NCI-H2107 (cell line): Measurements from ENCODE around the gene LAMB1.

ENCODE experiments used
- DNase-seq: peaks from one replicate; lab custom pipeline; 2025; lab: John Stamatoyannopoulos, UW

The LAMB1 gene

DNA sequence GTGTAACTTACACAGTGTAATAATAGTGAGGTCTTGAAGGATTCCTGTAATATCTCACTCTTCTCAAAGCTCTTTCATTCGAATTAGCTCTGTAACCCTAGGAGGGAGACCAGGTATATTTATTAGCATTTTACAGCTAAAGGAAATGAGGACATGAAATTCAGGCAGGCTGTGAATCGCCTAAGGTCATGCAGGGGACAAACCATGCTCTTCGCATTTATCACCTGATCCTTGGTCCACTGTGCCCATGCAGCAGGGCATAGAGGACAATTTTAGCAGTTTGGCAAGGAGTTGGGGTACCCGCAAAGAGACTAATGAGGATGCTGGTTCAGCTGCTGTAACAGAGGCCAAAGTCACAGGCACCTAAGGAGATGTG, 14.8 kb upstream of the LAMB1 start:
- no peak for DNase-seq

DNA sequence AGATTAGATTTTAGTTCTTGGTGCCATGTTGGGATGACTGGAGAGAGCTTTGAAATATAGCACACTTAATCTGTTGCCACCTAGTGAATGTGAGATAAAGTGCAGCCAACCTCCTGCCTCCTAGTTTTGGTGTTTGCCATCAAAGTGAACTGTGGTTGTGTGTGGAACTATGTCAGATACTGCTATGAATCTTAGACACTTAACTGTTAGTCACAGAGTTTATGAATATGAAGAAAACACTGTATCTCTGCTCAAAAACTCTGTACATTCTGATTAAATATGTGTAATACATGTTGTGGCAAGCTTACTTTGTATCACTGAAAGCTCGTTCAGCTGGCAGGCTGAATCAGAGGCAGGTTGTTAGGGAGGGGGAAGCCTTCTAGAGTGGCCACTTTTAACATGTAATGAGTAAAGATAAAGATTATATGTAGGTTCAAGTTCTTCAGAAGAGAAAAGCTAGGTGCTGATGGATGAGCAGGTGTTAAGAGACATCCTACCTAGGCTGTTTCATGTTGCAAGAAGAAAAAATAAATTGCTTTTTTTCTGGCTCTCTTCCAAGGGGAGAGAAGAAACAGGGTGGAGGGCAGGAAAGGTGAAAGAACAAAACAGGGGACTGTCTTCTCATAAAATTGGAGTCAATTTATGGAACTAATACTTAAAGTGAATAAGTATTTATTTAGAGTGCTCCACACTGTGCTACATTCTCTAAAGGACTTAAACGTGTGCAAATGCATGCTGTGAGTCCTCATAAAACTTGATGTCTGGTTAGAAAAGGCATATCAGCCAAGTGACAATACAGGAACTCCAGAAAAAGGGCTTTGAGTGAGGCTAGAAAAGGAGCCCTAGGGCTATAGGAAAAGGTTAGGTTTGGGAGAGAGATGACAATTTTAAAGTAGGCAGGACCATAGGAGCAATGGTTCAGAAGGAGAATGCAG, 14.1 kb upstream of the LAMB1 start:
- DNase-seq: no peak

DNA sequence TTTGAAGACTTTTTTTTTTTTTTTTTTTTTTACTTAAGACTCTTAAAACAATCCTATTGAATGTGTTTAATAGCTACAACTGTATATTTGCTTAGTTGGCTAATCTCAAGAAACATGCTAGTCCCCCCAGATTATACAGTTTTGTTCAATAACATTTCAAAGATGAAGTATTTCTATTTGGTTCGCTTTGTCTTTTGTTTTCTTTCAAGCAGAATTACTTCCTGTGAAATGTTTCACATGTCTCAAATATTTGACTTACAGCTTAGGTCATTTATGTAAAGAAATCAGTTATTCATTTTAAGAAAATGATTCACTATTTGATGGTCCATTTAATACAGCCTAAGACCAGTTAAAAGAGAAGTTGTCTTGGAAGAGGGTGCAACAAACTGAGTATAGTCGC, 12.8 kb upstream of the LAMB1 start:
- no peak for DNase-seq

DNA sequence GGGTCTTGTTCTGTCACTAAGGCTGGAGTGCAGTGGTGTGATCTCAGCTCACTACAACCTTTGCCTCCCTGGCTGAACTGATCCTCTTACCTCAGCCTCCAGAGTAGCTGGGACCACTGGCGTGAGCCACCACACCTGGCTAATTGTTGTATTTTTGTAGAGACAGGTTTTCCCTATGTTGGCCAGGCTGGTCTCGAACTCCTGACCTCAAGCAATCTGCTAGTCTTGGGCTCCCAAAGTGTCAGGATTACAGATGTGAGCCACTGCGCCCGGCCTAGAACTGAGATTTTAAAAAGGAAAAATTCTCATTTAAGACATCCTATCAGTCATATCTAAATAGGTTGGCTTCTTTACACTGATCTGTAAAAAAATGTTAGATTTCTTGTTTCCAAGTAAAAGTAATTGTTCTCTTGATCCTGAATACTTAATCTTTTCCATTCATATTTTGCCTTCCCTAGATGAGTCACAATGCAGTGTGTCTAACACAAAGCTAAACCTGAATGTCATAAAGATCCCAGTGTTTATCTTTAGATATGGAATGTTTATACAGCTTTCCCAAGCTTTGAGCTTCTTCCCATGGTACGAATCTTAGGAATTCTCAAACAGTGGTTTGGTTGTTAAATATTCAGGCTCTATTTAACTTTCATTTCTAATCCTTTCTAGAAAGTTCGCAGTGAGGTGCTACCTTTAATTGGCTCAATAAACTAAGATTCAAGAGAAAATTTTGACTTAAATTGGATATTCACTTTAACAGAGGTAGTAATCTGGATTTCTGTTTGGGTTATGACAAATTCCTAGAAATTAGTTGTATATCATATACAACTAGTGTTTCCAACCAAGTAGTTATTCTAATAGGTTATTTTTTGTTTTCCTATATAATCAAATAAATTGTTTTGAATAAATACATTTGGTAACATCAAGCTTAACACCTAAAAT, 12.1 kb upstream of the LAMB1 start:
- no peak for DNase-seq

DNA sequence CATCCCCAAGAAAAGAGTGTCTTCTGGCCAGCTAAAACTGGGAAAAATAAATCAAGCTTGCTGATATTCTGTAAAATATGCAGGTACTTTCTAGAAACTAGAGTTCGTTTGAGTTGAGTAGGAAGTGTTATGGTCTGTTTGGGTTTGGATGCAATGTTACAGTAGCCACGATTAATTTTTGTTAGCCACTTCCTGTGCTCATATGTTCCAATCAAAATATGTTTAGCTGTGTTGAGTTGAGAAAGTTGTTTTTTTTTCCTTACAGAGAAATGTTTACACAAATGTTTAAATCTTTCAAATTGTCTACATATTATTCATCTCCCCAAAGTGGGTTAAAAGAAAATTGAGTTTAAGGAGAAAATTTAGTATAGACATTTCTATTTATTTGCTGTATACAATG, 11.3 kb upstream of the LAMB1 start:
- no peak for DNase-seq

- no peak for DNase-seq
Measured at GRCh38 chr7:108012499-108013430, 9.8 kb upstream of the LAMB1 start.

GRCh38 chr7:108010377-108010776, 7.4 kb upstream of the LAMB1 start:
- no peak for DNase-seq

- DNase-seq: no peak
Measured at GRCh38 chr7:108009873-108010272, 6.9 kb upstream of the LAMB1 start.

- DNase-seq: no peak
Measured at GRCh38 chr7:108008827-108009226, 5.9 kb upstream of the LAMB1 start.

- no peak for DNase-seq
Measured at GRCh38 chr7:108008240-108008639, 5.3 kb upstream of the LAMB1 start.

DNA sequence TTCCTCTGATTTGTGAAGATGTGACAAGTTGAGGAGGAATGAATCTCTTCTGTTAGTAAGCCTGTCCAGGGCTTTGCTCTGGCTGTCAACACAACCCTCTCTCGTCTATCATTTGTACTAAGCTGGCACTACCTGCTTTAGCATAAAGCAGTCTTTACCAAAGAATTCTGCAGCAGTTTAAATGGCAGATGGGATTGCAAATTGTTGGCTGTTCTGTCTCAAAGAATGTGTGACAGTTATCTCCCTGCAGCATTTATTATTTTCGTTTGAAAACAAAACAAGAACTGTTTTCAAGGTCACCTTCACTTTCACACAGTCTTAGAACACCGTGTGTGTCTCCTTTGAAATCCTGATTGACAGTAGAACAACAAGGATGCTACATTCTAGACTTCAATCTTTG, 4.8 kb upstream of the LAMB1 start:
- no peak for DNase-seq

DNA sequence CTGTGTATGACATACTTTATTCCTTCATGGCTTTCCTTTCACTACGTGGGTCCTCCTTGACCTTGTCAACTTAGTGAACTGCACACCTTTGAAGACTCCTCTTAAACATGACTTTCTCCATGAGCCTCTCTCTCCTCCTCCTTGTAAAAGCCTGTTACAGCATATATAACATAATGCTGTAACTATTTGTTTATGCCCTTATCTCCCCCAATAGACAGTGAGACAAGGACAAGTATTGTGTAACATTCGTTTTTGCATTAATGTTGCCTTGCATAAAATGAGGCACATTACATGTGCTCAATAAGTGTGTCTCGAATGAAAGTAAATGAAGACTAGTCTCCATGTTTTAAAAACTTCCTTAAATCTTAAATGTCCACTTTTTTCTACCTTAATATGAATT, 4.3 kb upstream of the LAMB1 start:
- DNase-seq: no peak

DNA sequence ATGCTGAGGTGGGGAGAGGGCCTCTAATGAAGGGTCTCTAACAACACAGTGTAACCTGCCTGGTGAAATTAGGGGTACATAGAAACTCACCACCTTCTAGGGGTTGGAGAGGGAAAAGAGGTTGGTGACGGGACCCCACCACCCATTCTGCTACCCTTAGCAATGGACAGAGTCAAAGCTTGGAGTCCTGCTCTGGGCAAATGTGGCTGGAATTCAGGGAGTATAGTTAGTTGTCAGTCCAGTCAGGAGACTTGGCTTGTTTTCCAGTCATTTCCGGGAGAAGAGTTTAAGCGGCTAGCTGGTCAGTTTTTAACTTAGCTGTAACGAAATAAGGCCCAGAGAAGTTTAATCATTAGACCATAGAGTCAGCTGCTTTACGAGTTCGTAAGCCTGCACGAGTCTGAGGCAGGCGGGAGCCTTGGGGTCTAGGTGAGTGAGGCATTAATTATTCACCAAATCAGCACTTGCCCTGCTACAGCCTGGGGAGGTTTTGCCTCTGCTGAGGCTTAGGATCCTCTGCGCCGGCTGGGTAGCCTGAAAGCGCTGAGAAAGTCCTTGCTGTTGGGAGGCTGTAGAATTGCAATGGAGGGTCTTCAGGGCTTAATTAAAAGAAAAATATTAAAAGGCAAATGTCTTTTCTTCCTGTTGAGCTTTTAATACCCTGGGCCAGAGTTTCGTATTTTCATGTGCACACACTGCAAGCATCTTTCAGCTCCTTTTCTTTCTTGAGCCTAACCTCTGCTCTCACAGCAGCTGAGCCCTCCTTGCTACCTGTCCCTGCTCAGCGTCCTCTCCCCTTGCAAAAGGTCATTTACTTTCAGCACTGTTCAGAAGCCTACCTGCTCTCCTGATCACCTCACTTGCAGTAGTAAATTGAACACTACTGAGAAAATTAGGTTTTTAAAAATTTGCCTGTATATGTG, 1.5 kb upstream of the LAMB1 start:
- DNase-seq: no peak

DNA sequence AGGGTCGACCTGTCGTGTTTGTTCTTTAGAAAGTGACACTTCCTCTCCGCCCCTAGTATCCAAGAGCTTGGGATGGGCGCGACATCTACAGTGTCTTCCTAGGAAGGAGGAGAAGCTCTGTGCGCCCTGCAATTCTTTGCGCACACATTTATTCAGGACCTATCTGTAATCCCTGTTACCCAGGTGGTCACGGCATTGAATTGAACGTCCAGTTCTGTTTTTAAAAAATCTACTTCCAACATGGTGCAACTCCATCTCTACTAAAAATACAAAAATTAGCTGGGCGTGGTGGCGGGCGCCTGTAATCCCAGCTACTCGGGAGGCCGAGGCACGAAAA, 606 bp upstream of the LAMB1 start:
- no peak for DNase-seq

DNA sequence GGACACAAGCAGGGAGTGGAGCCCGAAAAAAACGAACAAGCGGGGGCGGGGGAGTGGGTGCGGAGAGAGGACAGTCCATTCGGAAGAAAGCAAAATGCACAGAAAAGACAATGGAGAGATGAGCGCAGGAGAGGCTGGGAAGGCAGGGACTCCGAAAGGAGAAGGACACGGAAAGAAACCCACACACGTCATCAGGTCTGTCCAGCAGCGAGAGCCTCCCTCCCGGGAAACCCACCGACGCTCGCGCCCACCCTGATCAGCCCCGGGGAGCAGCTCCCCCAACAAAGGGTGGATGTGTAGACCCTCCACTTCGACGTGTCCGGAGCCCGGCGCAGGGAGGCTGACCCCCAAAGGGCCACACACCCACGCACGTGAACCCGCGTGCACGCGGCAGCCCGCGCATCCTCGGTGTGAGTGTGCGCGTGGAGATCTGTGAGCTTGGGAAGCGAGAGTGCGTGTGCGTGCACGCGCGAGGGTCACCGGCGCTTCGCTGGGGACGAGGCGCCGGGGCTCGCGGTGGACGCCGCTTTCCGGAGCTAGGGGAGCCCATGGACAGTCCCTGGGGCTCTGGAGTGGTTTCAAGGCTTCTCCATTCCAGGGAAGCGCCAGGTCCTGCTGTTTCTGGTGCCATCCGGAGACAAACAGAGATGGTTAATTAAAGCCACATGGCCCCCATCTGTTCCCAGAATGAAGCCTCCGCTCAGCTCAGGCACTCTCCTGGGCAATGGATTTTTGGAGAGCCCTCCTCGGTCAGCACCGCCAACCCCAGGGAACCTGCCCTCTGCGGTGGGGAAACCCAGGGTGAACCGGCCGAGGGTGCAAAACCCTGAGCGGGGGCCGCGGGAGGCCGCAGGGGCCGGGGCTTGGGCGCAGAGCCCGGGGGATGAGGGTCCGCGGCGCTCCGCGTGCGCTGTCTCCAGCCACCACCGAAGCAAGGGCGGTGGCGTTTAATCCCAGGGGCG, 916 bp downstream of the LAMB1 start:
- no peak for DNase-seq

DNA sequence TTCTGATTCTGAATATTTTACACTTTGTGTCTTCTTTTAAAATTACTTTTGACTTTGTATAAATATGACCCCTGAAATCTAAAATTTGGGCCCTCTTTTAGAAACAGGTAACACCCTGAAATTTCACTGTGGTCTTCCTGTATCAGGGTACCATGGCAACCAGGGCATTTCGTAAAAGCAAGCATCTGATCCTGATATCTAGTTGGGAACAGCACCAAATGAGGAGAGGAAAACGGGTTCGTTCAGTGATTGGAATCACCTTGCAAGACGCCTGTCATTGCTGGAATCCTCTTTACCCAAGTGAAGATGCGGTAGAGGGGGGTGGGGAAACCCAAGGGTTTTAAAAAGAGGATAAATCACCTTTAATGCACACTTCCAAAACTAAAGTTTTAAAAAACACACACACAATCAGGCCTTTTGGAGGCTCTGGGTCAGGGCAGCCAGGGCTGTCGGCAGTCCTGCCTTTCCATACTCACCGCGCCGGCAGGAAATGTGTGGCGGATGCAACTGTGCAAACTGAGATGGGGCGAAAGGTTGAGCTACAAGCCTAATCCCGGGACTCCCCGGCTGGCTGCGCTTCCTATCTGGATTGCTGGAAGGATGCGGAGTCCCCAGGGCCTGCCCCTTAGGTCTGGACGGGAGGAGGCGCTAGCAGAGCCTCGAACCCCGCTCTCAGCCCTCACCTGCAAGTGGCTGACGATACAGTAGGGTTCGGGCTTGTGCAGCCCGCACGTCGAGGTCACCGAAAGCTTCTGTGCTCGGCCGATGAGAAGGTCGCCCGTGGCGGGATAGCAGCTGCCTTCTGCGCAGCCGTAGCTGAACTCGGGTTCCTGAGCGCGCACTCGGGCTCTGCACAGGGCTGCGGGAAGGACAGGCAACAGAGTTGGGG, 1.8 kb downstream of the LAMB1 start:
- DNase-seq: no peak

DNA sequence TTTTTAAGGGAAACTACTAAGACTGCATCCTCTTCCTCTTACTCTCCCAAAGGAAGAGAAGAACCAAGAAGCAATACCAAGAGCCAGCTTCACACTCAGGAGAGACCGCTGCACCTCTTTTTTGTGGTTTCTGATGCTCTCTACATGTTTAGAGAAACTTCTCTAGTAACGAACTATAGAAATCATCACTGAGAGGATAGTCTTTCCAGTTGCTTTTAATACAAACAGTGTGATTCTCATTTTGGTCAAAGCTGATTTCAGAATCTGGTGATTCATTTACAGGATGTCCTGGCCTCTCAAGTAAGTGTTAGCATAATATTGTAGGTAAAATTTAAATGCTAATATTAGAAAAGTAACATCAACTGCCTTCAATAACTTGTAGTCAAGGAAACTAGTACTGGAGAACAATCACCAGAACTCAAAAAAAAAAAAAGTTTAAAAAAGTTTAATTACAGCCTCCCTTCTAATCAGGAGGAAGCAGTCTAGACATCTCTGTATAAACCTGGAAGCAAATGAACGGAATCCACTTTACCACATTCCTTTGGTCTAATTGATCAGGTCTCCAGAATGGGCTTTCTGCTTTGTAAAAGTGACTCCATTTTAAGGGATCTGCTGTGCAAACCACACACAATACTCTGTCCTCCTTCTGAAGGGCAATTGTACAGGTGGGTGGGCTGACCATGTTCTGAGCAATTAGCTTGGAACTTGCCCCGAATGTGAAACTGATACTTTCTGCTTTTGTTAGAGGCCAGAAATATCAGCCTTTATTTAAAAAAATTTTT, 3.0 kb downstream of the LAMB1 start:
- DNase-seq: no peak
